NB4 (cell line): Measurements from ENCODE around the gene DICER1.

Source experiments
- DNase-seq: peaks from one replicate; pipeline ENCODE4 v3.0.0; 2010; ENCODE audit warnings: low read depth
- H3K4me3 ChIP-seq: one replicate; pipeline ENCODE4 v1.5.1; 2011; ENCODE audit warnings: mild to moderate bottlenecking, low read depth, low read length, moderate library complexity
- CTCF ChIP-seq: IDR thresholded peaks from one replicate; pipeline ENCODE4 v1.5.1; 2012; ENCODE audit warnings: low read depth, low read length
- MAX ChIP-seq: IDR thresholded peaks from 2 replicates; pipeline ENCODE4 v1.6.1; 2011; ENCODE audit warnings: low read depth, low read length
- MYC ChIP-seq: IDR thresholded peaks from 2 replicates; pipeline ENCODE4 v1.6.1; 2011; ENCODE audit warnings: low read depth, low read length
- POLR2A ChIP-seq: IDR thresholded peaks from 2 replicates; pipeline ENCODE4 v1.6.1; 2011; ENCODE audit warnings: mild to moderate bottlenecking; ENCODE audit not compliant: insufficient read length; ENCODE audit errors: extremely low read depth

DICER1 gene

GRCh38 chr14:95188380-95188779 lies 31.1 kb upstream of the DICER1 start:
- no peak for DNase-seq
- H3K4me3 ChIP-seq: no peak overlapping the region

GRCh38 chr14:95185767-95186392 lies 28.6 kb upstream of the DICER1 start:
- peak; percentile 93 for DNase-seq
- no peak for TF ChIP-seq POLR2A
- TF ChIP-seq MAX: no peak
- no peak for TF ChIP-seq CTCF
- no peak; the same call in 1 of the 2 replicates for TF ChIP-seq MYC
- peak overlapping the region; percentile 59 for H3K4me3 ChIP-seq

More at GRCh38 chr14:95188380-95188779, 31.1 kb upstream of the DICER1 start:
- TF ChIP-seq POLR2A (no peak), MYC (no peak), MAX (no peak), CTCF (no peak)

- peak; percentile 37 for TF ChIP-seq POLR2A
- 0 out of 2 replicates have a peak, but pooled peaks have one; percentile 54 for TF ChIP-seq MYC
- peak; percentile 50 for TF ChIP-seq MAX
- TF ChIP-seq CTCF: no peak
- peak; percentile 93 for DNase-seq
- peak overlapping the region; percentile 59 for H3K4me3 ChIP-seq
These were observed 27.9 kb upstream of the DICER1 start for GRCh38 chr14:95185033-95185766.

GRCh38 chr14:95184413-95184790 lies 27.1 kb upstream of the DICER1 start:
- no peak overlapping the region for H3K4me3 ChIP-seq
- no peak for DNase-seq
- TF ChIP-seq CTCF: no peak
- TF ChIP-seq MAX: no peak
- TF ChIP-seq POLR2A: no peak
- no peak for TF ChIP-seq MYC

- H3K4me3 ChIP-seq: no peak overlapping the region
These were observed 26.4 kb upstream of the DICER1 start for GRCh38 chr14:95183532-95184412.

More at GRCh38 chr14:95183532-95184412, 26.4 kb upstream of the DICER1 start:
- TF ChIP-seq POLR2A (no peak), MAX (no peak), CTCF (no peak), MYC (no peak)
- peak; percentile 28 for DNase-seq
